NT2/D1 (cell line): Measurements from ENCODE around the gene ARL8A.

ENCODE experiments used
- DNase-seq: peaks from one replicate; pipeline ENCODE4 v3.0.0-alpha.2; 2011; ENCODE audit warnings: low read depth, low spot score
- H3K27me3 ChIP-seq: 2 replicates; pipeline ENCODE4 v1.6.0; 2011; ENCODE audit warnings: mild to moderate bottlenecking; ENCODE audit not compliant: insufficient read length, insufficient read depth
- H3K36me3 ChIP-seq: 2 replicates; pipeline ENCODE4 v1.6.1; 2011; ENCODE audit warnings: mild to moderate bottlenecking, low read length, mixed read lengths; ENCODE audit not compliant: insufficient read depth, insufficient read length
- H3K4me1 ChIP-seq: 2 replicates; pipeline ENCODE4 v1.5.1; 2011; ENCODE audit not compliant: insufficient read depth, insufficient read length
- H3K4me3 ChIP-seq: 2 replicates; pipeline ENCODE4 v1.5.1; 2011; ENCODE audit warnings: low read depth; ENCODE audit not compliant: insufficient read length
- H3K9ac ChIP-seq: 2 replicates; pipeline ENCODE4 v1.6.0; 2011; ENCODE audit warnings: low read depth; ENCODE audit not compliant: insufficient read length
- H3K9me3 ChIP-seq: 2 replicates; pipeline ENCODE4 v1.5.1; 2011; ENCODE audit warnings: mild to moderate bottlenecking, low read length; ENCODE audit not compliant: insufficient read depth
- SUZ12 ChIP-seq: IDR thresholded peaks from 2 replicates; pipeline ENCODE4 v1.6.1; 2011; ENCODE audit not compliant: insufficient read length, insufficient read depth; ENCODE audit errors: extremely low read depth
- YY1 ChIP-seq: IDR thresholded peaks from 2 replicates; pipeline ENCODE4 v1.6.1; 2011; ENCODE audit not compliant: insufficient read length, insufficient read depth
- ZNF274 ChIP-seq: IDR thresholded peaks from 2 replicates; pipeline ENCODE4 v1.6.1; 2011; ENCODE audit warnings: mild to moderate bottlenecking, low read depth, low read length

Gene ARL8A

GRCh38 chr1:202093858-202094257, 50.7 kb downstream of the ARL8A start:
- no peak for TF ChIP-seq ZNF274
- no peak for TF ChIP-seq SUZ12
- TF ChIP-seq YY1: no peak
- peaks cover 3% of the 10 kb centered on the region for H3K4me1 ChIP-seq
- no peaks in the 10 kb centered on the region for H3K9me3 ChIP-seq
- H3K9ac ChIP-seq: no peak overlapping the region
- H3K4me3 ChIP-seq: no peak overlapping the region
- no peaks in the 10 kb centered on the region for H3K27me3 ChIP-seq
- H3K36me3 ChIP-seq: no peaks in the 10 kb centered on the region
- DNase-seq: no peak

- Histone ChIP-seq H3K27me3 (no peaks in the 10 kb centered on the region), H3K4me3 (no peak overlapping the region), H3K9ac (no peak overlapping the region), H3K4me1 (peaks cover 22% of the 10 kb centered on the region), H3K36me3 (no peaks in the 10 kb centered on the region), H3K9me3 (no peaks in the 10 kb centered on the region)
- DNase-seq: no peak
- TF ChIP-seq ZNF274 (no peak), YY1 (no peak), SUZ12 (no peak)
These were observed 53.5 kb downstream of the ARL8A start for GRCh38 chr1:202090994-202091393.

GRCh38 chr1:202088206-202088605, 56.3 kb downstream of the ARL8A start:
- no peak for TF ChIP-seq ZNF274
- TF ChIP-seq SUZ12: no peak
- TF ChIP-seq YY1: no peak
- no peak for DNase-seq

GRCh38 chr1:202086579-202087350, 57.8 kb downstream of the ARL8A start:
- TF ChIP-seq YY1 (no peak), ZNF274 (no peak), SUZ12 (no peak)
- H3K9me3 ChIP-seq: no peaks in the 10 kb centered on the region
- DNase-seq: peak; percentile 69
- no peaks in the 10 kb centered on the region for H3K27me3 ChIP-seq
- H3K9ac ChIP-seq: peak overlapping the region; percentile 58
- H3K36me3 ChIP-seq: no peaks in the 10 kb centered on the region
- H3K4me3 ChIP-seq: peak overlapping the region; percentile 6
- peaks cover 38% of the 10 kb centered on the region for H3K4me1 ChIP-seq

More at GRCh38 chr1:202088206-202088605, 56.3 kb downstream of the ARL8A start:
- Histone ChIP-seq H3K9ac (no peak overlapping the region), H3K27me3 (no peaks in the 10 kb centered on the region), H3K4me3 (no peak overlapping the region), H3K4me1 (peaks cover 32% of the 10 kb centered on the region), H3K36me3 (no peaks in the 10 kb centered on the region), H3K9me3 (no peaks in the 10 kb centered on the region)

GRCh38 chr1:202085682-202086373, 58.7 kb downstream of the ARL8A start:
- Histone ChIP-seq H3K4me1 (peaks cover 37% of the 10 kb centered on the region), H3K4me3 (peak overlapping the region; percentile 6), H3K36me3 (no peaks in the 10 kb centered on the region), H3K9ac (peak overlapping the region; percentile 58), H3K9me3 (no peaks in the 10 kb centered on the region), H3K27me3 (no peaks in the 10 kb centered on the region)
- peak; percentile 92 for DNase-seq
- no peak for TF ChIP-seq SUZ12
- TF ChIP-seq YY1: no peak
- no peak for TF ChIP-seq ZNF274

- no peaks in the 10 kb centered on the region for H3K9me3 ChIP-seq
- H3K4me3 ChIP-seq: no peak overlapping the region
- no peaks in the 10 kb centered on the region for H3K36me3 ChIP-seq
- no peak for DNase-seq
- H3K9ac ChIP-seq: peak overlapping the region; percentile 68
- no peaks in the 10 kb centered on the region for H3K27me3 ChIP-seq
- peaks cover 36% of the 10 kb centered on the region for H3K4me1 ChIP-seq
- TF ChIP-seq SUZ12 (no peak), YY1 (no peak), ZNF274 (no peak)
These were observed 59.5 kb downstream of the ARL8A start for GRCh38 chr1:202084791-202085681.
